Measurements from ENCODE around the gene MBTPS1. TPM values are rescaled to one million over a fixed set of nuclear protein-coding genes. Genes with fewer than 3 reads are reported as not detected.

The MBTPS1 gene
- total and polyA plus RNA-seq, 9 of the 15 experiments (the other 6 are each of a cell fraction or from before 2014, with no cell fraction given): 2.8 to 57.6 (median 43.8) TPM

- no peak for TF ChIP-seq ZNF347 (CRISPR knock-in tag; IDR thresholded peaks at IDR 0.05; ENCODE audit: low read depth)
- no peak for TF ChIP-seq SOX6 (IDR thresholded peaks at IDR 0.05)
- TF ChIP-seq POLR2AphosphoS5 (IDR thresholded peaks at IDR 0.05; ENCODE audit: control insufficient read depth, insufficient read depth, low read depth, low read length): no peak
- TF ChIP-seq ZNF212 (CRISPR knock-in tag; IDR thresholded peaks at IDR 0.05): no peak
- no peak for TF ChIP-seq CBX3 (IDR thresholded peaks at IDR 0.05; ENCODE audit: borderline replicate concordance in 1 of 2, low read length in 2 of 2)
- no peak for TF ChIP-seq SAP30 (IDR thresholded peaks at IDR 0.05; ENCODE audit: borderline replicate concordance, insufficient read depth, low read depth, low read length, poor library complexity, severe bottlenecking)
- no peak for TF ChIP-seq EZH2 (IDR thresholded peaks at IDR 0.05; ENCODE audit: borderline replicate concordance, low read depth, low read length)
Observed at GRCh38 chr16:84045818-84046470, 70.8 kb downstream of the MBTPS1 start (continued).

- TF ChIP-seq ZNF3 (CRISPR knock-in tag; IDR thresholded peaks at IDR 0.05) (no peak), SREBF2 (CRISPR knock-in tag; IDR thresholded peaks at IDR 0.05) (no peak), DIDO1 (tag; IDR thresholded peaks at IDR 0.05; ENCODE audit: low read depth) (no peak), DMBX1 (CRISPR knock-in tag; IDR thresholded peaks at IDR 0.05; ENCODE audit: borderline replicate concordance) (no peak)
- TF ChIP-seq, protein P1, sequence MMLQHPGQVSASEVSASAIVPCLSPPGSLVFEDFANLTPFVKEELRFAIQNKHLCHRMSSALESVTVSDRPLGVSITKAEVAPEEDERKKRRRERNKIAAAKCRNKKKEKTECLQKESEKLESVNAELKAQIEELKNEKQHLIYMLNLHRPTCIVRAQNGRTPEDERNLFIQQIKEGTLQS (IDR thresholded peaks at IDR 0.05): no peak
- TF ChIP-seq, protein P1 (CRISPR knock-in tag; conservative IDR thresholded peaks at IDR 0.05): no peak
- Histone ChIP-seq H2AFZ (ENCODE audit: low read depth, low read length) (no peak overlapping the region), H3K4me3 (no peak overlapping the region), H4K20me1 (replicated peaks; ENCODE audit: control insufficient read depth, insufficient read depth, low read length) (peaks cover 44% of the 10 kb centered on the region; the same call in 1 of the 2 replicates), H3K9ac (ENCODE audit: insufficient read depth in 1 of 2, low read depth in 2 of 2, low read length in 2 of 2) (0 out of 4 replicates have a peak overlapping the region, but pooled peaks of 1 of the 2 experiments have one; percentile 15), H3K4me2 (ENCODE audit: insufficient read depth, low read length) (no peak overlapping the region), H3K9me1 (ENCODE audit: control insufficient read depth, insufficient read depth, low read length) (peaks cover 11% of the 10 kb centered on the region), H3K9me3 (replicated peaks; ENCODE audit: control insufficient read depth, insufficient read depth, low read depth, low read length) (no peaks in the 10 kb centered on the region), H3K36me3 (ENCODE audit: control insufficient read depth, insufficient read depth, low read length) (peaks cover 14% of the 10 kb centered on the region; the same call in 1 of the 3 replicates), H3K27ac (ENCODE audit: extremely low read depth, low read depth, low read length) (no peak overlapping the region), H3K4me1 (replicated peaks in 1 of 2; ENCODE audit: control insufficient read depth in 2 of 2, insufficient read depth in 2 of 2, low read length in 2 of 2) (peaks cover 16 to 36% of the 10 kb centered on the region in 2 experiments), H3K27me3 (ENCODE audit: control insufficient read depth in 2 of 2, insufficient read depth in 2 of 2, low read length in 2 of 2) (peaks cover 28 to 33% of the 10 kb centered on the region in 2 experiments; a peak in 4 of 5 replicates), H3K79me2 (ENCODE audit: control insufficient read depth, insufficient read depth, low read length) (no peaks in the 10 kb centered on the region)
- 46% methylated on average over 26 of the region's 36 CpGs for WGBS (ENCODE audit: insufficient coverage, low coverage, missing lambda C conversion rate)
- ATAC-seq: no peak
- intact Hi-C loops (cut with micrococcal nuclease): no loop called here
- FAIRE-seq: no peak
- BruUV-seq (replicated peaks): no TSS peak
- in situ Hi-C loops (cut with MboI): loop anchor here (10.0 kb wide), 1 partner anchor 70 kb away; no protein-coding TSS in a partner anchor
- no peak for DNase-seq (ENCODE audit: extremely low read depth in 1 of 4, low spot score in 3 of 4)
- ChIA-PET POLR2A (interaction anchor here (1.0 to 1.4 kb wide), 3 partner anchors 17 to 72 kb away, joined by 4 to 5 read pairs (median 4); no protein-coding TSS in a partner anchor), CTCF (ENCODE audit: low intra/inter-chr PET ratio) (interaction anchor here (1.6 kb wide), 1 partner anchor 77 kb away, joined by 4 read pairs; the partner anchor contains the start of gene NECAB2)
Observed at GRCh38 chr16:84045001-84045817, 71.5 kb downstream of the MBTPS1 start.
